Measurements from ENCODE around the gene RASA4.
"Not testable (repeated sequence)": the region's sequence is repeated elsewhere in the genome, so short reads cannot be mapped to it uniquely, and the experiment has no call there.

RASA4 gene

GRCh38 chr7:102611013-102611674 lies 5.4 kb downstream of the RASA4 start:
- not testable (repeated sequence) for DNase-seq (ENCODE audit: low read depth in 2 of 2); H3K4me3 ChIP-seq (replicated peaks in 1 of 2; ENCODE audit: low read depth in 2 of 2, low read length in 2 of 2)

GRCh38 chr7:102610441-102610840 lies 6.1 kb downstream of the RASA4 start:
- DNase-seq (ENCODE audit: low read depth in 2 of 2); H3K4me3 ChIP-seq (replicated peaks in 1 of 2; ENCODE audit: low read depth in 2 of 2, low read length in 2 of 2): not testable (repeated sequence)

GRCh38 chr7:102609734-102610133 lies 6.8 kb downstream of the RASA4 start:
- not testable (repeated sequence) for DNase-seq (ENCODE audit: low read depth in 2 of 2); H3K4me3 ChIP-seq (replicated peaks in 1 of 2; ENCODE audit: low read depth in 2 of 2, low read length in 2 of 2)

- H3K4me3 ChIP-seq (replicated peaks in 1 of 2; ENCODE audit: low read depth in 2 of 2, low read length in 2 of 2); DNase-seq (ENCODE audit: low read depth in 2 of 2): not testable (repeated sequence)
Observed at GRCh38 chr7:102606848-102607247, 9.7 kb downstream of the RASA4 start.

GRCh38 chr7:102604431-102605145 lies 12.0 kb downstream of the RASA4 start:
- DNase-seq (ENCODE audit: low read depth in 2 of 2); H3K4me3 ChIP-seq (replicated peaks in 1 of 2; ENCODE audit: low read depth in 2 of 2, low read length in 2 of 2): not testable (repeated sequence)

- DNase-seq (ENCODE audit: low read depth in 2 of 2); H3K4me3 ChIP-seq (replicated peaks in 1 of 2; ENCODE audit: low read depth in 2 of 2, low read length in 2 of 2): not testable (repeated sequence)
Observed at GRCh38 chr7:102602317-102602716, 14.2 kb downstream of the RASA4 start.

- DNase-seq (ENCODE audit: low read depth in 2 of 2); H3K4me3 ChIP-seq (replicated peaks in 1 of 2; ENCODE audit: low read depth in 2 of 2, low read length in 2 of 2): not testable (repeated sequence)
Observed at GRCh38 chr7:102599699-102600098, 16.9 kb downstream of the RASA4 start.

- not testable (repeated sequence) for H3K4me3 ChIP-seq (replicated peaks in 1 of 2; ENCODE audit: low read depth in 2 of 2, low read length in 2 of 2); DNase-seq (ENCODE audit: low read depth in 2 of 2)
Observed at GRCh38 chr7:102596036-102596435, 20.5 kb downstream of the RASA4 start.

- not testable (repeated sequence) for DNase-seq (ENCODE audit: low read depth in 2 of 2); H3K4me3 ChIP-seq (replicated peaks in 1 of 2; ENCODE audit: low read depth in 2 of 2, low read length in 2 of 2)
Observed at GRCh38 chr7:102593637-102594334, 22.8 kb downstream of the RASA4 start.

- DNase-seq (ENCODE audit: low read depth in 2 of 2); H3K4me3 ChIP-seq (replicated peaks in 1 of 2; ENCODE audit: low read depth in 2 of 2, low read length in 2 of 2): not testable (repeated sequence)
Observed at GRCh38 chr7:102592477-102593019, 24.0 kb downstream of the RASA4 start.

GRCh38 chr7:102589857-102590256 lies 26.7 kb downstream of the RASA4 start:
- not testable (repeated sequence) for H3K4me3 ChIP-seq (replicated peaks in 1 of 2; ENCODE audit: low read depth in 2 of 2, low read length in 2 of 2); DNase-seq (ENCODE audit: low read depth in 2 of 2)

GRCh38 chr7:102583495-102583894 lies 33.1 kb downstream of the RASA4 start:
- not testable (repeated sequence) for H3K4me3 ChIP-seq (replicated peaks in 1 of 2; ENCODE audit: low read depth in 2 of 2, low read length in 2 of 2); DNase-seq (ENCODE audit: low read depth in 2 of 2)

- DNase-seq (ENCODE audit: low read depth in 2 of 2); H3K4me3 ChIP-seq (replicated peaks in 1 of 2; ENCODE audit: low read depth in 2 of 2, low read length in 2 of 2): not testable (repeated sequence)
Observed at GRCh38 chr7:102581722-102582121, 34.8 kb downstream of the RASA4 start.

GRCh38 chr7:102578486-102578885 lies 38.1 kb downstream of the RASA4 start:
- not testable (repeated sequence) for DNase-seq (ENCODE audit: low read depth in 2 of 2); H3K4me3 ChIP-seq (replicated peaks in 1 of 2; ENCODE audit: low read depth in 2 of 2, low read length in 2 of 2)

GRCh38 chr7:102577315-102578240 lies 39.0 kb downstream of the RASA4 start:
- not testable (repeated sequence) for DNase-seq (ENCODE audit: low read depth in 2 of 2); H3K4me3 ChIP-seq (replicated peaks in 1 of 2; ENCODE audit: low read depth in 2 of 2, low read length in 2 of 2)

GRCh38 chr7:102576363-102576762 lies 40.2 kb downstream of the RASA4 start:
- H3K4me3 ChIP-seq (replicated peaks in 1 of 2; ENCODE audit: low read depth in 2 of 2, low read length in 2 of 2); DNase-seq (ENCODE audit: low read depth in 2 of 2): not testable (repeated sequence)

- DNase-seq (ENCODE audit: low read depth in 2 of 2), result not testable (repeated sequence)
Observed at GRCh38 chr7:102574607-102575006, 41.9 kb downstream of the RASA4 start.

More at GRCh38 chr7:102574607-102575006, 41.9 kb downstream of the RASA4 start:
- not testable (repeated sequence) for H3K4me3 ChIP-seq (replicated peaks in 1 of 2; ENCODE audit: low read depth in 2 of 2, low read length in 2 of 2)
